Trophoblast cell (in vitro differentiated cells and primary cell): ENCODE data around the gene KISS1R.

ENCODE experiments used
- DNase-seq, 2 donors: peaks; one replicate each; pipeline ENCODE4 v3.0.0-alpha.2; 2016
- H2AFZ ChIP-seq: 2 replicates; pipeline ENCODE4 v1.6.1; 2013; ENCODE audit warnings: low read length, moderate library complexity, mild to moderate bottlenecking; ENCODE audit not compliant: insufficient read depth, poor library complexity
- H2AK5ac ChIP-seq: 2 replicates; pipeline ENCODE4 v1.6.1; 2013; ENCODE audit warnings: mild to moderate bottlenecking, low read length
- H2BK120ac ChIP-seq: 2 replicates; pipeline ENCODE4 v1.6.1; 2013; ENCODE audit warnings: low read length, mild to moderate bottlenecking, moderate library complexity; ENCODE audit not compliant: insufficient read depth, poor library complexity
- H2BK12ac ChIP-seq: 2 replicates; pipeline ENCODE4 v1.6.1; 2013; ENCODE audit warnings: mild to moderate bottlenecking, low read length, moderate library complexity
- H2BK5ac ChIP-seq: 2 replicates; pipeline ENCODE4 v1.6.1; 2013; ENCODE audit warnings: low read length, low read depth, moderate library complexity, mild to moderate bottlenecking; ENCODE audit not compliant: poor library complexity
- H3K14ac ChIP-seq: 2 replicates; pipeline ENCODE4 v1.6.1; 2013; ENCODE audit warnings: mild to moderate bottlenecking, low read length
- H3K18ac ChIP-seq: 2 replicates; pipeline ENCODE4 v1.6.1; 2013; ENCODE audit warnings: mild to moderate bottlenecking, low read length
- H3K23ac ChIP-seq: 2 replicates; pipeline ENCODE4 v1.6.1; 2013; ENCODE audit warnings: low read length
- H3K27ac ChIP-seq: 2 replicates; pipeline ENCODE4 v1.5.1; 2013; ENCODE audit warnings: low read depth, mild to moderate bottlenecking, inconsistent platforms, low read length, moderate library complexity
- H3K27me3 ChIP-seq: 2 replicates; pipeline ENCODE4 v1.6.1; 2013; ENCODE audit warnings: inconsistent platforms, mild to moderate bottlenecking, low read length, moderate library complexity; ENCODE audit not compliant: insufficient read depth
- H3K36me3 ChIP-seq, 2 experiments: 1 replicate in 1 of 2; 2 replicates in 1 of 2; pipeline ENCODE4 v1.6.1; 2013; ENCODE audit warnings: low read length in 2 of 2, mild to moderate bottlenecking in 2 of 2, moderate library complexity in 1 of 2; ENCODE audit not compliant: insufficient read depth in 2 of 2, control insufficient read depth in 1 of 2
- H3K4ac ChIP-seq: 2 replicates; pipeline ENCODE4 v1.6.1; 2013; ENCODE audit warnings: low read depth, mild to moderate bottlenecking, low read length, moderate library complexity
- H3K4me1 ChIP-seq, 2 experiments: 1 replicate in 1 of 2; 2 replicates in 1 of 2; pipeline ENCODE4 v1.6.1; 2013; ENCODE audit warnings: low read length in 2 of 2, mild to moderate bottlenecking in 2 of 2, moderate library complexity in 1 of 2; ENCODE audit not compliant: insufficient read depth in 2 of 2, control insufficient read depth in 1 of 2
- H3K4me2 ChIP-seq: 2 replicates; pipeline ENCODE4 v1.6.1; 2013; ENCODE audit warnings: inconsistent platforms, mild to moderate bottlenecking, low read length, moderate library complexity
- H3K4me3 ChIP-seq: 2 replicates; pipeline ENCODE4 v1.5.1; 2013; ENCODE audit warnings: mild to moderate bottlenecking, low read depth, low read length, inconsistent platforms
- H3K79me1 ChIP-seq: one replicate; pipeline ENCODE4 v1.6.1; 2013; ENCODE audit warnings: low read length
- H3K79me2 ChIP-seq: 2 replicates; pipeline ENCODE4 v1.6.1; 2013; ENCODE audit warnings: low read length, mild to moderate bottlenecking; ENCODE audit not compliant: control insufficient read depth, insufficient read depth, poor library complexity
- H3K9ac ChIP-seq: 2 replicates; pipeline ENCODE4 v1.6.1; 2013; ENCODE audit warnings: mild to moderate bottlenecking, low read length
- H3K9me3 ChIP-seq: 2 replicates; pipeline ENCODE4 v1.6.1; 2013; ENCODE audit warnings: low read depth, mild to moderate bottlenecking, control low read depth, inconsistent platforms, low read length; ENCODE audit not compliant: insufficient read depth
- H4K12ac ChIP-seq: 2 replicates; pipeline ENCODE4 v1.6.1; 2013; ENCODE audit warnings: low read depth, mild to moderate bottlenecking, low read length, moderate library complexity
- H4K8ac ChIP-seq: 2 replicates; pipeline ENCODE4 v1.6.1; 2013; ENCODE audit warnings: low read depth, mild to moderate bottlenecking, low read length, moderate library complexity
- H4K91ac ChIP-seq: one replicate; pipeline ENCODE4 v1.6.1; 2013; ENCODE audit warnings: low read depth, mild to moderate bottlenecking, low read length, moderate library complexity
- WGBS: extraction: QIAGEN DNeasy Blood & Tissue Kit; methylation state at CpG from one replicate; pipeline ENCODE4 v1.1.7; 2013; ENCODE audit warnings: missing lambda C conversion rate; ENCODE audit not compliant: insufficient read length, insufficient coverage; ENCODE audit errors: extremely low coverage; 5-methylcytosine and 5-hydroxymethylcytosine counted together

KISS1R gene

DNA sequence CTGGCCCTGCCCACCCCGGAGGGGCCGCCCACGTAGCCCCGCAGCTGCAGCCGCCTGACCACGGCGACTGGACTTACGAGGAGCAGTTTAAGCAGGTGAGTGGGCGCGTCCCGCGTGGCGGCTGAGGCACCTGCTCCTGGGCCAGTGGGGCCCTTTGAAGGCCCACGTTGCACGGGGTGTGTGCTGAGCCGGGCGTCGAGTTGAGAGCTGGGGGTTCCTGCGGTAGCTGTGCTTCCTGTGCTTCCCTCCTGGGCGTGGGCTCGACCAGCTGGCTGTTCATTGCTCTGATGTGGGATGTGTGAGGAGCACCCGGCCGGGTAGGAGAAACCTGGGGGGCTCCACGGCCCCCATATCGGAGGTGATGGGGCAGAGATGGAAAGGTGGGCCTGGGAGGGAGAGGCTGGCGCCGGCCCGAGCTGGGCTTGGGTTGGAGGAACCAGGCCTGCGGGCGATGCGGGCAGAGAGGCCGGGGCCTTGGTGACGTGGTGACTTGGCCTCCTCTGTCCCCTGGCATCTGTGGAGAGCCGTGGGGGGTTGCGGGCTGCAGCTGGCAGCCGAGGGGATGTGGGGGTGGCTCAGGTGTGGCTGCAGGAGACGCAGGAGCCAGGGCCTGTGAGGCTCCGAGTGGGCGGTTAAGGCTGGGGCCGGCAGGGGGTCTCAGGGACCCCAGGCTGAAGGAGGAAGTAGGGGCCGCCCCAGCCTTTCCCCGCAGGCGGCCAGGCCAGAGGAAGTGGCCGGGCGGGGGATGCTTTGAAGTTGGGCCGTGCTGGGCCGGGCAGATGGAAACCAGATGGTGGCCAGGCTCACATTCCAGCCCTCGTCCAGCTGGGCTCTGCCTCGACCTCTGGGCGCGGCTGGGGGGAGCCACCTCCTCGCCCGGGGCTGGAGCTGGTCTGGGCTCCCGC is 15.8 kb downstream of the KISS1R start:
- peak; percentile 98 to 99 for DNase-seq
- Histone ChIP-seq H3K79me1 (peaks cover 56% of the 10 kb centered on the region), H3K9ac (no peak overlapping the region), H2BK5ac (peak overlapping the region; percentile 97), H2AK5ac (peak overlapping the region; percentile 31), H4K91ac (peak overlapping the region; percentile 99), H3K79me2 (peaks cover 51% of the 10 kb centered on the region), H2BK12ac (peak overlapping the region; percentile 72), H3K36me3 (peaks cover 70 to 81% of the 10 kb centered on the region in 2 experiments), H3K4me2 (peak overlapping the region; percentile 43), H3K18ac (peak overlapping the region; percentile 85), H3K23ac (no peak overlapping the region), H4K12ac (peak overlapping the region; percentile 5), H2BK120ac (peak overlapping the region; percentile 95), H2AFZ (peak overlapping the region; percentile 53), H3K14ac (peak overlapping the region; percentile 62), H3K27ac (peak overlapping the region; percentile 96), H3K27me3 (no peaks in the 10 kb centered on the region), H3K4me3 (no peak overlapping the region), H3K4ac (peak overlapping the region; percentile 80), H4K8ac (peak overlapping the region; percentile 88), H3K9me3 (no peaks in the 10 kb centered on the region), H3K4me1 (peaks cover 55 to 56% of the 10 kb centered on the region in 2 experiments)
- WGBS, result no CpG with 5 or more reads among the region's 54 CpGs

DNA sequence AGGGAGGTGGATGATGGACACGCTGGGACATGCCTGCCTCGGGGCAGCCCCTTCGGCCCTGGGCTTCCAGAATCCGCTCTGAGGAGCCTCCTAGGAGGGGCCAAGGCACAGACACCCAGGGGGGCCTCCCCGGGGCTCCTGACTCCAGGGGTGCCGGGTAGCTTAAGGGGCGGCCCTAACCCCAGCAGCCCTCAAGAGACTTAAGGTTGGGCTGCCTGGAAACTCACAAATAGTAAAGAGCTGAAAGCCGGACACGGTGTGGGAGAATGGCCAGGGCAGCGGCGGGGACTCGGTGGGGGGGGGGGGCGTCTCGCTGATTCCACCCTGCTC is 16.4 kb downstream of the KISS1R start:
- Histone ChIP-seq H2BK12ac (peak overlapping the region; percentile 93), H3K4me2 (peak overlapping the region; percentile 43), H3K4ac (peak overlapping the region; percentile 100), H3K9me3 (no peaks in the 10 kb centered on the region), H3K36me3 (peaks cover 74 to 84% of the 10 kb centered on the region in 2 experiments), H3K27ac (peak overlapping the region; percentile 96), H2BK5ac (peak overlapping the region; percentile 97), H4K91ac (peak overlapping the region; percentile 99), H3K27me3 (no peaks in the 10 kb centered on the region), H4K12ac (peak overlapping the region; percentile 6), H3K14ac (peak overlapping the region; percentile 93), H3K79me2 (peaks cover 51% of the 10 kb centered on the region), H2BK120ac (peak overlapping the region; percentile 95), H3K23ac (no peak overlapping the region), H2AFZ (peak overlapping the region; percentile 3), H3K9ac (no peak overlapping the region), H2AK5ac (no peak overlapping the region), H4K8ac (peak overlapping the region; percentile 88), H3K4me1 (peaks cover 55 to 56% of the 10 kb centered on the region in 2 experiments), H3K4me3 (no peak overlapping the region), H3K79me1 (peaks cover 53% of the 10 kb centered on the region), H3K18ac (peak overlapping the region; percentile 84)
- no CpG with 5 or more reads among the region's 14 CpGs for WGBS
- DNase-seq, result no peak

DNA sequence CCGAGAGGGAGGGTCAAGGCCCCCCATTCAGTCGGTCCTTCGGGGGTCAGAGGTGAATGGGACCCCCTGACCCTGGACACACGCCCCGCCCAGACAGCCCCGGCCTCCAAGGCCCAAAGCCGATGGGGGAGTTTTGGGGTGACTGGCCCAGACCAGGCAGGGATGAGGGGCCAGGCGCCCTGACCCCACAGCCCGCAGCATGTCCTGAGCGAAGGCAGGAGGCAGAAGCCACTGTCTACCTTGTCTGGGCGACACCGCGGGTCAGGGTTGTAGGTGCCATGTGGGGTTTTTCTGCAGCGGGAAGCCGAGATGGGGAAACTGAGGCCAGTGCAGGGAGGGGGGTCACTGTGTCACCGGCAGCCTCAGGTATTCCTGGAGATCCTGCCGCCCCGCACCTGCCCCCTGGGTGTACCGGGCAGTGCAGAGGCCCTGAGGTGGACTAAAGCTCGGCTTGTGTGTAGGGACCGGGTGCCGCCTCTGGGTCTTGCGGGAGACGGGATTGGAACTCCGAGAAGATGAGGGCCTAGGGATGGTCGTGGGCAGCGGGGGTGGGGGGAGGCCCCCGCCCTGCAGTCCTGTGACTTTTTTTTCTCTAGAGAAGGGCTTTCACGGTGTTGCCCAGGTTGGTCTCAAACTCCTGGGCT is 17.2 kb downstream of the KISS1R start:
- Histone ChIP-seq H3K27me3 (no peaks in the 10 kb centered on the region), H4K12ac (peak overlapping the region; percentile 57), H3K14ac (peak overlapping the region; percentile 90), H3K79me2 (peaks cover 54% of the 10 kb centered on the region), H2AFZ (peak overlapping the region; percentile 40), H2BK120ac (peak overlapping the region; percentile 95), H3K4me1 (peaks cover 53 to 56% of the 10 kb centered on the region in 2 experiments), H3K9ac (no peak overlapping the region), H3K27ac (peak overlapping the region; percentile 96), H3K18ac (peak overlapping the region; percentile 86), H4K91ac (peak overlapping the region; percentile 99), H3K23ac (no peak overlapping the region), H2BK12ac (peak overlapping the region; percentile 84), H3K36me3 (peaks cover 70 to 81% of the 10 kb centered on the region in 2 experiments), H2AK5ac (peak overlapping the region; percentile 87), H4K8ac (peak overlapping the region; percentile 88), H3K4me2 (no peak overlapping the region), H2BK5ac (peak overlapping the region; percentile 97), H3K4me3 (no peak overlapping the region), H3K4ac (peak overlapping the region; percentile 100), H3K9me3 (no peaks in the 10 kb centered on the region), H3K79me1 (peaks cover 52% of the 10 kb centered on the region)
- DNase-seq, result no peak
- no CpG with 5 or more reads among the region's 29 CpGs for WGBS

DNA sequence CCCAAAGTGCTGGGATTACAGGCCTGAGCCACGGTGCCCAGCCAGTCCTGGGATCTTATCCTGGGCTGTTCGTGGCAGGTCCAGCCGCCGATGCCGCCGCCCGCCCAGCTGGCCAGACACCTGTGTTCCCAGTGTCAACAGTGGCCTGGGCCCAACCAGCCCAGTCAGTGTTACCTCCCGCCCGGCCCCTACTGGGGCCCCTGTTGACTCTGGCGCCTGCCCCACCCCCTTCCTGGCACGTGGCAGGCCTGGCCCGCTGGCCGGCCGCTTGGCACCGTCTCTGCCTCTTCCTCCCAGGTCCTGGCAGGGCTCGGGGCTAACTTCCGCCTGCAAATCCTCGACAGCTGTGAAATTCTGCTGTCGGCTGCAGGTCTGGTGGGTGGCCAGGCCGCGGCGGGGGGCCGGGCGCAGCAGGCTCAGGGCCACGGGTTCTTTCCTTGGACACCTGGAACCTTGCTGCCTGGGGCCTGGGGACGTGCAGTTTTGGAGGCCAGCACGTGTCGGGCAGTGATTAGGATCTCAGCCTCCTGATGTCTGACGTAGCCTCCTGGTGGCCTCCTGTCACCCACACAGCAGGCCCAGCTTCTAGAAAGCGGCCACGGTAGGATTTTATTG is 17.8 kb downstream of the KISS1R start:
- WGBS, result no CpG with 5 or more reads among the region's 31 CpGs
- no peaks in the 10 kb centered on the region for H3K27me3 ChIP-seq
- H4K91ac ChIP-seq, result peak overlapping the region; percentile 99
- H2BK120ac ChIP-seq, result peak overlapping the region; percentile 95
- no peak overlapping the region for H3K4me2 ChIP-seq
- H3K9me3 ChIP-seq, result no peaks in the 10 kb centered on the region
- peaks cover 54% of the 10 kb centered on the region for H3K79me1 ChIP-seq
- H4K12ac ChIP-seq, result peak overlapping the region; percentile 32
- H4K8ac ChIP-seq, result peak overlapping the region; percentile 42
- no peak overlapping the region for H3K9ac ChIP-seq
- H3K36me3 ChIP-seq, result peaks cover 70 to 81% of the 10 kb centered on the region in 2 experiments
- H3K4ac ChIP-seq, result peak overlapping the region; percentile 100
- no peak overlapping the region for H3K4me3 ChIP-seq
- peak overlapping the region; percentile 90 for H3K14ac ChIP-seq
- peak overlapping the region; percentile 96 for H3K27ac ChIP-seq
- peak overlapping the region; percentile 42 for H2BK12ac ChIP-seq
- H3K79me2 ChIP-seq, result peaks cover 55% of the 10 kb centered on the region
- peak overlapping the region; percentile 97 for H2BK5ac ChIP-seq
- peaks cover 57 to 60% of the 10 kb centered on the region in 2 experiments for H3K4me1 ChIP-seq
- peak overlapping the region; percentile 15 for H2AK5ac ChIP-seq
- peak; percentile 82 to 84 for DNase-seq
- peak overlapping the region; percentile 58 for H3K18ac ChIP-seq
- peak overlapping the region; percentile 57 for H2AFZ ChIP-seq
- no peak overlapping the region for H3K23ac ChIP-seq
